Measurements from ENCODE around the gene ISCU. TPM values are rescaled to one million over a fixed set of nuclear protein-coding genes. Genes with fewer than 3 reads are reported as not detected.

ISCU gene
- total and polyA plus RNA-seq, 2 of the 8 experiments (the other 6 are each of a cell fraction or from before 2014, with no cell fraction given), result 72.1 to 78.1 TPM

DNA sequence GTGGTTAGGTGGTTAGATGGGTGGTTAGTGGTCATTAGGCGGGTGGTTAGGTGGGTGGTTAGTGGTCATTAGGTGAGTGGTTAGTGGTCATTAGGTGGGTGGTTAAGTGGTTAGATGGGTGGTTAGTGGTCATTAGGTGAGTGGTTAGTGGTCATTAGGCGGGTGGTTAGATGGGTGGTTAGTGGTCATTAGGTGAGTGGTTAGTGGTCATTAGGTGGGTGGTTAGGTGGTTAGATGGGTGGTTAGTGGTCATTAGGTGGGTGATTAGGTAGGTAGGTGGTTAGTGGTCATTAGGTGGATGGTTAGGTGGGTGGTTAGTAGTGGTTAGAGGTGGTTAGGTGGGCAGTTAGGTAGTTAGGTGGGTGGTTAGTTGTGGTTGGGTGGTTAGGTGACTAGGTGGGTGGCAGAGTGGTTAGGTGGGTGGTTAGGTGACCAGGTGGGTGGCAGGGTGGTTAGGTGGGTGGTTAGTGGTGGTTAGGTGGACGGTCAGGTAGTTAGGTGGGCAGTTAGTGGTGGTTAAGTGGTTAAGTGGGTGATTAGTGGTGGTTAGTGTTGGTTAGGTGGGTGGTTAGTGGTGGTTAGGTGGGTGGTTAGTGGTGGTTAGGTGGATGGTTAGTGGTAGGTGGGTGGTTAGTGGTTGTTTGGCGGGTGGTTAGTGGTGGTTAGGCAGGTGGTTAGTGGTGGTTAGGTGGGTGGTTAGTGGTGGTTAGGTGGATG, 43.5 kb downstream of the ISCU start (continued):
- TF ChIP-seq, protein P1, sequence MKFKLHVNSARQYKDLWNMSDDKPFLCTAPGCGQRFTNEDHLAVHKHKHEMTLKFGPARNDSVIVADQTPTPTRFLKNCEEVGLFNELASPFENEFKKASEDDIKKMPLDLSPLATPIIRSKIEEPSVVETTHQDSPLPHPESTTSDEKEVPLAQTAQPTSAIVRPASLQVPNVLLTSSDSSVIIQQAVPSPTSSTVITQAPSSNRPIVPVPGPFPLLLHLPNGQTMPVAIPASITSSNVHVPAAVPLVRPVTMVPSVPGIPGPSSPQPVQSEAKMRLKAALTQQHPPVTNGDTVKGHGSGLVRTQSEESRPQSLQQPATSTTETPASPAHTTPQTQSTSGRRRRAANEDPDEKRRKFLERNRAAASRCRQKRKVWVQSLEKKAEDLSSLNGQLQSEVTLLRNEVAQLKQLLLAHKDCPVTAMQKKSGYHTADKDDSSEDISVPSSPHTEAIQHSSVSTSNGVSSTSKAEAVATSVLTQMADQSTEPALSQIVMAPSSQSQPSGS (IDR thresholded peaks at IDR 0.05; ENCODE audit: low read length), result 0 out of 2 replicates have a peak, but pooled peaks have one; percentile 45
- TF ChIP-seq RAD21 (IDR thresholded peaks at IDR 0.05 in 1 of 2, conservative IDR thresholded peaks at IDR 0.05 in 1 of 2; ENCODE audit: low read depth in 2 of 2, low read length in 2 of 2), result no peak
- TF ChIP-seq, protein P2, sequence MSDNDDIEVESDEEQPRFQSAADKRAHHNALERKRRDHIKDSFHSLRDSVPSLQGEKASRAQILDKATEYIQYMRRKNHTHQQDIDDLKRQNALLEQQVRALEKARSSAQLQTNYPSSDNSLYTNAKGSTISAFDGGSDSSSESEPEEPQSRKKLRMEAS (IDR thresholded peaks at IDR 0.05), result no peak
- TF ChIP-seq PHF8 (conservative IDR thresholded peaks at IDR 0.05; ENCODE audit: low read depth, low read length), result no peak
- TF ChIP-seq BACH1 (IDR thresholded peaks at IDR 0.05; ENCODE audit: low read length), result peak; percentile 26; the same call in 1 of the 2 replicates
- TF ChIP-seq RXRA (IDR thresholded peaks at IDR 0.05; ENCODE audit: insufficient read depth, low read depth, low read length), result no peak
- TF ChIP-seq TCF12 (IDR thresholded peaks at IDR 0.05; ENCODE audit: low read depth, low read length), result no peak
- no peak for TF ChIP-seq ZNF274 (IDR thresholded peaks at IDR 0.05; ENCODE audit: borderline replicate concordance, extremely low read depth, low read length)
- no peak for TF ChIP-seq TBP (IDR thresholded peaks at IDR 0.05; ENCODE audit: low read depth, low read length)
- TF ChIP-seq BRCA1 (IDR thresholded peaks at IDR 0.05; ENCODE audit: low read depth, low read length), result peak; percentile 95

All from H1 (cell line).